Measurements from ENCODE around the gene HPGDS.

HPGDS gene

DNA sequence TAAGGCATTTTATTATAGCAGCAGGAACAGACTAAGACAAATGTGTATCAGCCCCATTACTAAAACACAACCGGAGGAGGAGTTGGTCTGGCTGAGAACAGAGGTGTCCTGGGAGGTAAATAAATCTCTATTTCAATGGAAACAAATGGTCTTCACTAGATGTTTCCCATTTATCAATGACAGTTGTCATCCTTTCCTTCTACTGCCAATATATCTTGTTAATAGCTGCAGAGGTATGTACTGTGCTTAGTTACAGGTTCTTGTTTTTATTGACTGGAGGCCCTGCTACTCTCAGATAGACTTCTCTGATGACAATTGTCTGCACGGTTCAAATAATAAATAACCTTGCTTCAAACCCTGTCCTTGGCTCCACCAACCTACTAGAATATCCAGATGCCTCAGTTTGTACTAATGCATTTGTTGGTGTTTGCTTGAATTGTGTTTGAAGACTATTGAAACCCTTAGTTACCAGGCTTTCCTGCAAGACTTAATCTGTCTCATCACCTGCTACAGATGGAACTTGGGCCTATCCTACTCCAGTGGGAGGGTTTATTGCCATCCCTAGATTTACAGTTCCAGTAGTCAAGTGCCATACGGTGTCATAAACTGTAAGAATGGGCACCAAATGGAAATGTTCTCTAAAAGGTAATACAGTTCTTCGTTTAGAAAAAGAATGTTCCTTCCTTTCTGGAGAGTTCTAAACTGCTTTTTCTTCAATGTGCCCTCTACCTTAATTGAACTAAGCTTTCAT is 29.8 kb upstream of the HPGDS start (continued):
- TF ChIP-seq, protein P1, sequence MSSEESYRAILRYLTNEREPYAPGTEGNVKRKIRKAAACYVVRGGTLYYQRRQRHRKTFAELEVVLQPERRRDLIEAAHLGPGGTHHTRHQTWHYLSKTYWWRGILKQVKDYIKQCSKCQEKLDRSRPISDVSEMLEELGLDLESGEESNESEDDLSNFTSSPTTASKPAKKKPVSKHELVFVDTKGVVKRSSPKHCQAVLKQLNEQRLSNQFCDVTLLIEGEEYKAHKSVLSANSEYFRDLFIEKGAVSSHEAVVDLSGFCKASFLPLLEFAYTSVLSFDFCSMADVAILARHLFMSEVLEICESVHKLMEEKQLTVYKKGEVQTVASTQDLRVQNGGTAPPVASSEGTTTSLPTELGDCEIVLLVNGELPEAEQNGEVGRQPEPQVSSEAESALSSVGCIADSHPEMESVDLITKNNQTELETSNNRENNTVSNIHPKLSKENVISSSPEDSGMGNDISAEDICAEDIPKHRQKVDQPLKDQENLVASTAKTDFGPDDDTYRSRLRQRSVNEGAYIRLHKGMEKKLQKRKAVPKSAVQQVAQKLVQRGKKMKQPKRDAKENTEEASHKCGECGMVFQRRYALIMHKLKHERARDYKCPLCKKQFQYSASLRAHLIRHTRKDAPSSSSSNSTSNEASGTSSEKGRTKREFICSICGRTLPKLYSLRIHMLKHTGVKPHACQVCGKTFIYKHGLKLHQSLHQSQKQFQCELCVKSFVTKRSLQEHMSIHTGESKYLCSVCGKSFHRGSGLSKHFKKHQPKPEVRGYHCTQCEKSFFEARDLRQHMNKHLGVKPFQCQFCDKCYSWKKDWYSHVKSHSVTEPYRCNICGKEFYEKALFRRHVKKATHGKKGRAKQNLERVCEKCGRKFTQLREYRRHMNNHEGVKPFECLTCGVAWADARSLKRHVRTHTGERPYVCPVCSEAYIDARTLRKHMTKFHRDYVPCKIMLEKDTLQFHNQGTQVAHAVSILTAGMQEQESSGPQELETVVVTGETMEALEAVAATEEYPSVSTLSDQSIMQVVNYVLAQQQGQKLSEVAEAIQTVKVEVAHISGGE (tag by site-specific recombination; conservative IDR thresholded peaks at IDR 0.05; ENCODE audit: low read depth) = no peak

DNA sequence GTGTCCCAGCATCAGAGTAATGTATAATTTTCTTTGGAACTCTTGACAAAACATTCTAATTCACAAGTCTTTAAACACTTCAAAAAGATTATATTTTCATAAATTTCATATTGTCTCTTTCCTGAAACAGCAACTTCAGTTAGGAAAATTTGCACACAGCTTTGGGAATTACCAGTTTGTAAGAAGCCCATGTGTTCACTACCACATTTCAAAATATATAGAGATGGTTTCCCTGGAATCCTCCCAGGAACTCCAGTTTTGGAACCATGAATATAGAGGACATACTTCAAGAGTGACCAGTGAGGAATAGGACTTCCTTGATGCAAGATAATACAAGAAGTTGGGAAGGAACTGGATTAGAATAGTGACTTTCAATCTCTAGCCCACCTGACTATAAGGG is 28.7 kb upstream of the HPGDS start:
- Histone ChIP-seq H3K4me3 (ENCODE audit: low read depth, low read length) (no peak overlapping the region), H3K36me3 (ENCODE audit: control insufficient read depth in 2 of 2, insufficient read depth in 1 of 2, low read length in 2 of 2) (no peaks in the 10 kb centered on the region), H3K27ac (ENCODE audit: extremely low read depth, low read depth, low read length) (no peak overlapping the region), H3K9me3 (ENCODE audit: control insufficient read depth, insufficient read depth, low read depth, low read length) (no peaks in the 10 kb centered on the region), H3K4me1 (ENCODE audit: control insufficient read depth, insufficient read depth, low read length) (no peaks in the 10 kb centered on the region)
- ChIA-PET CTCF (interaction anchor here (0.5 to 2.0 kb wide), 2 partner anchors 19 to 227 kb away, joined by 3 to 5 read pairs; no protein-coding TSS in a partner anchor), POLR2A (no interaction called here)
- TF ChIP-seq ZNF248 (tag by site-specific recombination; IDR thresholded peaks at IDR 0.05) = no peak
- no peak for TF ChIP-seq ZNF223 (tag by site-specific recombination; IDR thresholded peaks at IDR 0.05)
- no peak for TF ChIP-seq RBAK (tag by site-specific recombination; IDR thresholded peaks at IDR 0.05)
- no peak for TF ChIP-seq ZNF76 (tag by site-specific recombination; IDR thresholded peaks at IDR 0.05; ENCODE audit: borderline replicate concordance, low read depth)
- TF ChIP-seq YY2 (tag by site-specific recombination; IDR thresholded peaks at IDR 0.05) = no peak

DNA sequence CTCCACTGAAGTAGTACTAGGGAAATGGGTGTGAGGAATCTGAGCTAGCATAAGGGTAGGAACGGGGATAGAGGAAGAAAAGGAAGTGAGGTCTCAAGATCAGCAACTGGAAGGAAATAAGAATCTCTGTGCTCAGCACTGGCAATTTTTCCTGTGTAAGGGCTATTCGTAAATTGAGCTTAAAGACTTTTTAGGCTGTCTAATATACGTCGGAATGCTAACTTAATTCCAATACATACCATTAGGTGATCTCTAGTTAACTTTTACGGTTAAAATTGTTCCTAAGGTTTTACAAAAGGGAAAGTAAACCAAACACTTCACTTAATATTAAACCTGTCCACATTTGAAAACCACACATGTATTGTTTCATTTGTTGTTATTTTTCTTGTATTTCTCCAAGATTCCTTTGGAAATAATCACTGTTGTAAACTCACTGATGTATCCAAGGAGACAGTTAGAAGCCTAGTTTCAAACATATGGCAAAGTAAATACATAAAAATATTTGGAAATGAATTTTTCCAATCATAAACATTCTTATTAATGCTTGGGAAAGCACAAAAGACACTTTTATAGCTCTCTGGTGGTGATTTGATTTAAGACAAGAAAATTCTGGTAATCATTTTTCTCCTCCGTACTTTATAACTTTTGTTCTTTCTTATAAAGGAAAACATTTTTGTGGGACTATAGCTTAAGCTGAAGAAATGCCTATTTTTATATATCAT is 28.1 kb upstream of the HPGDS start:
- CTCF ChIA-PET = interaction anchor here (2.0 kb wide), 1 partner anchor 19 kb away, joined by 5 read pairs; no protein-coding TSS in a partner anchor
- Histone ChIP-seq H3K27ac (ENCODE audit: extremely low read depth, low read depth, low read length) (no peak overlapping the region), H3K9me3 (ENCODE audit: control insufficient read depth, insufficient read depth, low read depth, low read length) (no peaks in the 10 kb centered on the region), H3K4me3 (ENCODE audit: low read depth, low read length) (no peak overlapping the region), H3K36me3 (ENCODE audit: control insufficient read depth in 2 of 2, insufficient read depth in 1 of 2, low read length in 2 of 2) (no peaks in the 10 kb centered on the region), H3K4me1 (ENCODE audit: control insufficient read depth, insufficient read depth, low read length) (no peaks in the 10 kb centered on the region)
- POLR2A ChIA-PET = no interaction called here
- TF ChIP-seq YY1 (tag by site-specific recombination; IDR thresholded peaks at IDR 0.05) (no peak), KLF16 (tag by site-specific recombination; IDR thresholded peaks at IDR 0.05) (no peak), ZNF202 (tag by site-specific recombination; IDR thresholded peaks at IDR 0.05; ENCODE audit: borderline replicate concordance) (no peak), ZNF664 (tag by site-specific recombination; IDR thresholded peaks at IDR 0.05) (no peak), ZNF292 (tag by site-specific recombination; IDR thresholded peaks at IDR 0.05; ENCODE audit: borderline replicate concordance, low read depth) (no peak), ZNF214 (tag by site-specific recombination; IDR thresholded peaks at IDR 0.05; ENCODE audit: borderline replicate concordance) (no peak), ZNF416 (tag by site-specific recombination; IDR thresholded peaks at IDR 0.05) (no peak), ZNF140 (tag by site-specific recombination; IDR thresholded peaks at IDR 0.05) (no peak), ZNF366 (tag by site-specific recombination; conservative IDR thresholded peaks at IDR 0.05) (no peak), ZSCAN30 (tag by site-specific recombination; IDR thresholded peaks at IDR 0.05) (no peak), ZNF391 (tag by site-specific recombination; IDR thresholded peaks at IDR 0.05; ENCODE audit: borderline replicate concordance, low read depth) (no peak), GLIS2 (tag by site-specific recombination; IDR thresholded peaks at IDR 0.05) (no peak), BCL11A (tag by site-specific recombination; IDR thresholded peaks at IDR 0.05; ENCODE audit: low read depth) (no peak)
- TF ChIP-seq, protein P2, sequence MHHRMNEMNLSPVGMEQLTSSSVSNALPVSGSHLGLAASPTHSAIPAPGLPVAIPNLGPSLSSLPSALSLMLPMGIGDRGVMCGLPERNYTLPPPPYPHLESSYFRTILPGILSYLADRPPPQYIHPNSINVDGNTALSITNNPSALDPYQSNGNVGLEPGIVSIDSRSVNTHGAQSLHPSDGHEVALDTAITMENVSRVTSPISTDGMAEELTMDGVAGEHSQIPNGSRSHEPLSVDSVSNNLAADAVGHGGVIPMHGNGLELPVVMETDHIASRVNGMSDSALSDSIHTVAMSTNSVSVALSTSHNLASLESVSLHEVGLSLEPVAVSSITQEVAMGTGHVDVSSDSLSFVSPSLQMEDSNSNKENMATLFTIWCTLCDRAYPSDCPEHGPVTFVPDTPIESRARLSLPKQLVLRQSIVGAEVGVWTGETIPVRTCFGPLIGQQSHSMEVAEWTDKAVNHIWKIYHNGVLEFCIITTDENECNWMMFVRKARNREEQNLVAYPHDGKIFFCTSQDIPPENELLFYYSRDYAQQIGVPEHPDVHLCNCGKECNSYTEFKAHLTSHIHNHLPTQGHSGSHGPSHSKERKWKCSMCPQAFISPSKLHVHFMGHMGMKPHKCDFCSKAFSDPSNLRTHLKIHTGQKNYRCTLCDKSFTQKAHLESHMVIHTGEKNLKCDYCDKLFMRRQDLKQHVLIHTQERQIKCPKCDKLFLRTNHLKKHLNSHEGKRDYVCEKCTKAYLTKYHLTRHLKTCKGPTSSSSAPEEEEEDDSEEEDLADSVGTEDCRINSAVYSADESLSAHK (tag by site-specific recombination; IDR thresholded peaks at IDR 0.05) = no peak
